GM21723 (cell line): ENCODE measurements around the gene IL11RA.

ENCODE experiments used
- ATAC-seq: cut with Tn5 transposase; IDR thresholded peaks from one replicate; pipeline ENCODE4 v1.9.1; 2021; ENCODE audit warnings: mild to moderate bottlenecking, moderate library complexity; ENCODE audit not compliant: unreplicated experiment

IL11RA gene

GRCh38 chr9:34651876-34652601, at the start of gene IL11RA:
Gene IL11RA (plus strand): TSS chr9:34652185. CDS start chr9:34655218, 3,033 bp downstream.
- peak; percentile 45 for ATAC-seq

- ATAC-seq, result peak; percentile 86
Measured at GRCh38 chr9:34603610-34604231, 48.3 kb upstream of the IL11RA start.

GRCh38 chr9:34606190-34606589, 45.8 kb upstream of the IL11RA start:
- ATAC-seq, result no peak

- no peak for ATAC-seq
Measured at GRCh38 chr9:34606905-34607304, 45.1 kb upstream of the IL11RA start.

GRCh38 chr9:34607331-34607730, 44.7 kb upstream of the IL11RA start:
- ATAC-seq, result no peak

- ATAC-seq, result no peak
Measured at GRCh38 chr9:34610434-34611206, 41.4 kb upstream of the IL11RA start.

GRCh38 chr9:34611251-34611810, 40.7 kb upstream of the IL11RA start:
- peak; percentile 15 for ATAC-seq

- ATAC-seq, result peak; percentile 93
Measured at GRCh38 chr9:34611811-34612787, 39.9 kb upstream of the IL11RA start, which contains the start of gene RPP25L. Gene RPP25L (minus strand): TSS chr9:34612097. CDS start chr9:34611296, 801 bp downstream.

- peak; percentile 49 for ATAC-seq
Measured at GRCh38 chr9:34612788-34613390, 39.1 kb upstream of the IL11RA start.

- ATAC-seq, result no peak
Measured at GRCh38 chr9:34615132-34615531, 36.9 kb upstream of the IL11RA start.

- peak; percentile 99 for ATAC-seq
Measured at GRCh38 chr9:34620061-34620994, 31.7 kb upstream of the IL11RA start, which contains the start of gene DCTN3. Gene DCTN3 (minus strand): TSS chr9:34620495. CDS start chr9:34620464, 31 bp downstream.

- no peak for ATAC-seq
Measured at GRCh38 chr9:34623374-34624235, 28.4 kb upstream of the IL11RA start.

GRCh38 chr9:34624475-34625185, 27.4 kb upstream of the IL11RA start:
- no peak for ATAC-seq

- ATAC-seq, result no peak
Measured at GRCh38 chr9:34625186-34625486, 26.8 kb upstream of the IL11RA start.

- ATAC-seq, result no peak
Measured at GRCh38 chr9:34627716-34628655, 24.0 kb upstream of the IL11RA start.
